Inferior parietal cortex (tissue), 1 donor: Measurements from ENCODE around the gene ADAM22.

Experiments
- DNase-seq: peaks from one replicate; pipeline ENCODE4 v3.0.0-alpha.2; 2016; ENCODE audit errors: extremely low spot score

Gene ADAM22

DNA sequence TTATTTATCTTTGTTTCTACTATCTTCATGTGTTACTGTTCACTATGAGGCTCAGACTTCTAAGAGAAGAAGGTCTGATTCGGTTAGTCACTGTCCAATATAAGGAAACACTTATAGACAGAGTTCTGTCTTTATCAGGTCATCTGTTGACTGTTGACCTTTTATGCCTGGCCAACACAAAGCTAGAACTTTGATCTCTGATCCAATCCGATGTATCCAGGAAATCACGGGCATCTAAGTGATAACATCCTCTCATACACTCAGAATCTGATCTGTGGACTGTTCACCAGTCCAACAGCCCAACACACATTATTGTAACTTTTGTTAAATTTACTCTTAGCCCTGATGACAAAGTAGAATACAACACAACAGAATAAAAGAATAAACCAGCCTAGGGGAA is 171.2 kb downstream of the ADAM22 start:
- DNase-seq = no peak

DNA sequence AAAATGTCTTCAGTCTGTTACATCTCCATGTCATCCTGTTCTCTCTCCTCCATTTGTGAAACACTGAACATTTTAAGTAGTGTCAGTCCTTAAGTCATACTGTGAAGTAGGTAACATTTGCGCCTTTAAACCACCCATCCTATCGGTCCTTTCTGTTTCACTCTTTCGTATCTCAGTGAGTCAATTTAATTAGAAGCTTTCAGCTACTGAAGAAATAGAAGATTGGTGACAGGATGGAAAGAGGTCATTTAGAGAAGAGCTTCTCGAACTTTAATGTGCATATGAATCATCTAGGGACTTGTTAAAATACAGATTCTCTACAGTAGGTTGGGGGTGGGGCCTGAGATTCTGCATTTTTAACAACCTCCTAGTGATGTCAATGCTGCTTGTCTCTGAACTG is 172.4 kb downstream of the ADAM22 start:
- DNase-seq = no peak

DNA sequence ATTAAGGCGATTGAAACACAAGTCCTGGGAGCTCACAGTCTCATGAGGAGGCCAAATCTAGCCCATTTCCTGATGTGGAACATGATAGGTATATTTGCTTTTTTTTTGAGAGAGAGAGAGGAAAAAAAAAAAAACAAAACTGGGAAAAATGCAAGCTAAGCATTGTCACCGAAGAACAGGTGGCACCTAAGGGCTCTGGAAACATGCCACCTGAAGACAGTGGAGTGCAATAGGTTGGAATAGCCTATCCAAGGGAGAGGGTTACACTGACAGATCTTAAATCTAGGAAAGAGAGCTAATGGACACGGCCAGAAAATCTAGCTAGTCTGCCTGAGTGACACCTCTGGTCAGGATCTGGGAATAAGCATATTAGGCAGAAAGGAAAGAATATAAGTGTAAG is 175.6 kb downstream of the ADAM22 start:
- DNase-seq = no peak

DNA sequence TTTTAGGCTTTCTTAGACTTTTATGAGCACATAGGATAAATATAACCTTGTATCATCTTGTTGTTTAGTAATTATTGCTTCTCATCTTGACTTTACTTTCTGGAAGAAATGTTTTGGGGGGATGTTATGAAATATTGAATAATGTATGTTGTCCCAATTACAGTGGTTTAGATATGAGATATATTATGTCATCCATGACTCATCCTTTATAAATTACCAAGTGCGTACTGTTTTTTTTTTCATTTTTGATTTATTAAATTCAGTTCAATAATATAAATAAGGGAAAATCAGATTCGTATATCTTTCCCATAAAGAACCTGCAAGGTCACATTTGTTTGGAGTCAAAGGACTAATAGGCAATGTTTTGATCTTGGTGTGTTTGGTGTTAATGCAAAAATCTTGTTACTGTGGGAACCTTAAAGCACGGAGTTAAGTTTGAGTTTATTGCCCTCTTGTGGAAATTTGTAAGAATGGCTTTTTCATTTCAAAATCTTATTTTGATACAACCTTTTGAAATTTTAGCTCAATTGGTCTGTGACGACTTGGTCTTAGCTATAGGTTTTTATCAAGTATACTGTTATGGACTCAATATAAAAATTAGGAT is 177.2 kb downstream of the ADAM22 start:
- DNase-seq = peak; percentile 62

DNA sequence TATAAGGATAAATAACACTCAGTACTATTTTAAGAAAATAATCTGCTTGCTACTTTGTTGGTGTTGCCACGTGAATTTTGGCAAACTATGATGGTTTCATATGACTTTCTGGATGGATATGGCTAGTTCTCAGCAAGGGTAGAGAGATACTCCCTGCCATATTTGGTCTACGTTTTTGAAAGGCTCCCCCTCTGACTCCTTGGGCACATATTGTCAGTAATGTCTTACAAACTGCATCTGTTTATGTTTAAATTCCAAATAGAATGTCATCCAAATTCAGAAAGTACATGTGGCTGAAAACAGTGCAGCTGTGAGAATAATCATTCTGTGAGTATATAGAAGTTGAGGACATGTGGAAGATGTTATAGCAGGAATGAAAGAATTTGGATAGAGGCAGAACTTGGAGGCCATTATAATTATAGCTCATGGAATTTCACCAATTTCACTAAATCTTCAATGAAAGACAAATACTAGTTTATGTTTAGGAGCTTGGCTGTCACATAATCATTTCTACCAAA is 178.0 kb downstream of the ADAM22 start:
- DNase-seq = no peak

DNA sequence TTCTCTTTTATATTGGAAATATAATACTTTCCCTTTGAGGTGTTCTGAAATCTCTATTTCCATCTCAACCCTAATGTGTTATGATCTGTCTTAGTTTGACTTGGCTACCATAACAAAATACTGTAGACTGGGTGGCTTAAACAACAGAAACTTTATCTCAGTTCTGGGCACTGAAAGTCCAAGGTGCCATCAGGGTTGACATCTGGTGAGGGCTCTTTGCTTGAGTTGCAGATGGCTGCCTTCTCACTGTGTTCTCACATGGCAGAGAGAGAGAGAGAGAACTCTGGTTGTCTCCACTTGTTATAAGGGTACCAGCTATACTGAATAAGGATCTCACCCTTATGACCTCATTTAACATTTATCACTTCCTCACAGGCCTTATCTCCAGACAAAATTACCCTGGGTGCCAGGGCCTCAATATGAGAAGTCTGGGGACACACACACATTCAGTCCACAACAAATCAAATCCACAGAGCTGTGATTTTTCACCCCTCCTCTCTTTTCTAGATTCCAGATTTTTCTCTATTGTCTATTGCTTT is 181.3 kb downstream of the ADAM22 start:
- DNase-seq = no peak

DNA sequence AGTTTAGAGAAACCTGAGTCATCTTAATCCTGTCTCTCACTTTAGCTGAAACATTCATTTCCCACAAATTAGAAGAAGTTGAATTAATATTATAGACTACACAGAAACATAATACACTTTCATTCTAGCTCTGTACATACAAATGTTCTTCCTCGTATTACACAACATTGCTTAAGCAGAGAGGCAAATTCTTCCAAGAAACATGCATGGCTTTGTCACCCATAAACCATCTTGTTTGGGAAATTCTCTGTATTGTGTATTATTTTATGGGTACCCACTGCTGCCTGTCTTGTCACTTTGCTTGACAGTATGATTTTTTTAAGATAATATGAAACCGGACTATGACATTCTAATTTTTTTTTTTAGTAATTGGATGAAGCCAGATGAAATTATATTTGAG is 181.8 kb downstream of the ADAM22 start:
- DNase-seq = no peak

DNA sequence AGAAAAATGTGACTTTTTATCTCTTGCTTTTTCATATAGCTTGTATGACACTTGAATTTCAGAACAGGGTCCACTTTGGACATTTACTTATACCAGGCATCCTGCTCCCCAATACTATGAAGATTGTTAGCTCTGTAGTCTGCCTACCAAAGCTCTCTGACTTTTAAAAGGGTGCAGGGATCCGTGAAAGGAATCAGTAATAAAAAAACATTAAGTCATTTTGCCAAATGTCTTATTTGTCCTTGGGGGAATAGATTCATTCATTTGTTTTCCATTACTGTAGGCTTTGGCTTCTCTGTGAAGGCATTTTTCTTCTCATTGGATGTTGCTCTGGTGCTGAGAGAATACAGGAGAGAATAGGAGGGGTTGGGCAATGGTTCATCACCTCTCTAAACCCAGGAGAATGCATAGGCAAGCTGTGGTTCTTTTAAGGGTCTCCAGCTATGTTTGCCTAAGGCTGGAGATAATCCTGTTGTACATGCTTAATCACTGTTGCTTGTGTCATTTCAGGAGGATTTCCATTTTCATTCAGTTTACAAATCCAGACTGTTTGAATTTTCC is 182.3 kb downstream of the ADAM22 start:
- no peak for DNase-seq

DNA sequence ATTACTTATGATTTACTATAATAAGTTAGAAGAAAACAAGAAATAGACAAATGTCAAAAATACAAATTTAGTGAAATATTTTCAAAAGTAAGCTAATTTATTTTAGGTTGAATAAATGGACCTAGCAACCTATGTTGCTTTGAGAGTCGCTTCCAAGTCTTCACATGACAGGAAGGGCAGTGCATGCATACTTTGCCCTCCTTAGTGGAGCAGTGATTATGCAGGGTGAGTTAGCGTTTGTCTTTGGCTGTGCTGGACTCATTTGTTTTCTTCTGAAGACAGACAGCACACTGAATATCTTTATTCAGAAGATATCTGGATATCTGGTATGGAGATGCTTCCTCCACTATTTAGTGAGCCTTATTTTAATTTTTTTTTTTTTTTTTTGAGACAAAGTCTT is 183.3 kb downstream of the ADAM22 start:
- DNase-seq = no peak

DNA sequence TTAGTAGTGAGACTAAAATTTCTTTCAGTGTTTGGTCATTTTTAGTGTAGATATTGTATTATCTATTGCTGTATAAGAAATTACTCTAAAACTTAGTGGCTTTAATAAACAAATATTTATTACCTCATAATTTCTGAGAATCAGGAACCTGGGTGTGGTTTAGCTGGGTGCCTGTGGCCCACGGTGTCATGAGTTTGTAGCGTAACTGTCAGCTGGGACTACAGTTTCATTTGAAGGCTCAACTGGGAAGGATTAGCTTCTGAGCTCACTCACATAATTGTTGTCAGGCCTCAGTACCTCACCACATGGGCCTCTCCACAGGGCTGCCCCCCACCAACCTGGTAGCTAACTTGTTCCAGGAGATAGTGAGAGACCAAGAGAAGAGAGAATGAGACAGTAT is 187.3 kb downstream of the ADAM22 start:
- DNase-seq = no peak

DNA sequence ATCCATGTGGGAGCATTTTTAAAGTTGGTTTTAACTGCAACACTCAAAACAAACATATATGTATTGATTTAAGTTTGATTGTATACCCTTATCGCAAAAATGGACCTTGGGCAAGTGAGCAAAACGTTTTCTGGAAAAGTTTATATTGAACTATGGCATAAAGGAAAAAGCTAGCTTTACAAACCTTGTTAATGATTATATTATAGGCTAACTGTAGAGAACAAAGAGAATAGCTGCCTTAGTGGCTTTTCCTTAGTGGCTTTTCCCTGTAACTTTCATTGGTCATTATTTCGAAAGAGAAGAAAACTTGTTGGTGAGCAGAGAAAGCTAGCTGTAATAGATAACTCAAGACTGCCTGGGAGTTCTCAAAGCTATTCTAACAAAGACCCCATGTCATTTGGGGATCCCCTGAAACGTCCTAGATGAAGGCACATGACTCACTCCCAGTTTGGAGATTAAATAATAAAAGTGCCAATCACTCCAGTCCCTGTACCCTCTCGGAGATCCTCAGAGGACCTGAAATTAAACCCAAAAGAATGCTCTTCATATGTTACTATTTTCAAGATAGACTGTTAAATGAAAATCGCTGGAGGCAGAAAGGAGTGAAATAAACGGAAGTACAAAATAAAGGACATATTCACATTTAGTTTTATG is 193.7 kb downstream of the ADAM22 start:
- no peak for DNase-seq

DNA sequence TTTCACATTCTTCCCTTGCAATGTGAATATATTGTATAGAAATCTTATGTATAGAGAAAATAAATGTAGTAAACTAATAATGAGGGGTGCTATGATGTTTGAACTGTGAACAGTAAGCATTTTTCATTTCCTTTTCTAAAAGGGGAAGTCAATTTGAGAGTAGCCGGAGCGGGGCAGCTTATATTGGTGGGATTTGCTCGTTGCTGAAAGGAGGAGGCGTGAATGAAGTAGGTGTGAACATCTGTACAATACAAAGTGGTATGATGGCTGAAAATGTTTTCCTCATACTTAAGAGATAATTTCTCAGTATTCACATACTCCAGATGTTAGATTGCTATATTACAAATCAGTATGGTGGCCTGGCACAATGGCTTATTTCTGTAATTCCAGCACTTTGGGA is 198.7 kb downstream of the ADAM22 start:
- no peak for DNase-seq

DNA sequence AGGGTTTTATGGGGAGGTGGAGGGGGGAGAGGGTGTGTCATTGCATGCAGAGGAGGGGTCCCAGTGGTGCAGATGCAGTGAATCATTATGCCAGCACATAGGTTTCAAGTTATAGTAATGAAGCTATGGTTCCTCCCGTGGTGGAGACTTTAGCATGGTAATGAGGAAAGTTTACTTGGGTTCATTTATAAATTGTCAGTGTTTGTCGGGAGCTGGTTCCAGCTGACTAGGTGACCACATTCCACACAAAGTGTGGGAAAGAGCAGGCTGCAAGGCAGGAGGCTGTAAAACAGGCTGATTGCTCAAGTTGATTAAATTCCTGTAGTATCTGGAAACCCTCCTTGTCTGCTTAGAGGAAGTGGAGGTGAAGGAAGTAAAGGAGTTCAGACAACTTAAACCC is 206.9 kb downstream of the ADAM22 start:
- no peak for DNase-seq

DNA sequence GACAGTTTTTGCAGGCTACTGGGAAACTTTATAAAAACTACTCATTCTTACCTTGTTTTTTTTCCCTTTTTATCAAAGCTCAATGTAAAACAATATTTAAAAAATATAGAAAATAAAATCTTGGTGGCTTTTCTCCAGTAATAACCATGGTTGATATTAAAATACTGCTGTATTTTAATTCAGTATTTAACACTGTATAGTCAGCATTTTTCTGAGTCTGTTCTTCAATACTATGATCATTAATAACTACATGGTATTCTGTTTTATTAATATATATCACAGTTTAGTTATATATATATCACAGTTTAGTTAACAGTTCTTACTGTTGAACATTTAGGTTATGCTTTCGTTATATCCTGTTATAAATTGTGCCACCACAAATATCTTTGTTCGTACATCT is 207.4 kb downstream of the ADAM22 start:
- no peak for DNase-seq

DNA sequence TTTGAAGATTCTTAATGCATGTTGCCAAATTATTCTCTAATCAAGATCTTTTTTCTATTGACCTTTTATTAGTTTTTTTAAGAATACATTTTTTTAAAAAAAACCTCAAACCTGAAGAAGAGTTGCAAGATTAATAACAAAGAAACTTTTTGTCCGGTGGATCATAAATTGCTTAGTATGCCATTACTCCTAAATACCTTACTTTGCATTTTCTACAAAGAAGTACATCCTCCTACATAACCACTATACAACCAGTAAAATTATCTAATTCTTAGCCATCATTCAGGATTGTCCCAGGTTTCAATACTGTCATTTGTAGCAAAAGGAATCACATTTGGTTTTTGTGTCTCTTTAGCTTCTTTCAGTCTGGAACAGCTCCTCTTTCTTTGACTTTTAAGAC is 207.9 kb downstream of the ADAM22 start:
- DNase-seq = no peak

DNA sequence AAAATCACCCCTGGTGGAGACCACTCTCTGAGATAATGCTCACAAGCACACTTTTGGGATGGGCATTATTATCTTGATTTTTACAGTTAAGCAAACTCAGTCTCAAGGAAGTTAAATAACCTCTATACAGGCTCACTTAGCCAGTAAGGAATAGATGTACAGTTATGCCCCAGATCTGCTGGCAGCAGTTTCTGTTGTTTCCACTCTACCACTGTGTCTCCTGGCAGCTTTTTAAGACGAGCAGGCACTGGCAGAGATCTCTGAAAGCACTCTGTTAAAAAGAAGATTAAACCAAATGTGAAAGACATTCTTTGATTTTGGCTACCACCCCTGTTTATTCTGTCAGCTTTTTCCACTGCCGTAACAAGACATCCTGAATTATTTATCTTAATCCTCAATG is 212.6 kb downstream of the ADAM22 start:
- DNase-seq = no peak

DNA sequence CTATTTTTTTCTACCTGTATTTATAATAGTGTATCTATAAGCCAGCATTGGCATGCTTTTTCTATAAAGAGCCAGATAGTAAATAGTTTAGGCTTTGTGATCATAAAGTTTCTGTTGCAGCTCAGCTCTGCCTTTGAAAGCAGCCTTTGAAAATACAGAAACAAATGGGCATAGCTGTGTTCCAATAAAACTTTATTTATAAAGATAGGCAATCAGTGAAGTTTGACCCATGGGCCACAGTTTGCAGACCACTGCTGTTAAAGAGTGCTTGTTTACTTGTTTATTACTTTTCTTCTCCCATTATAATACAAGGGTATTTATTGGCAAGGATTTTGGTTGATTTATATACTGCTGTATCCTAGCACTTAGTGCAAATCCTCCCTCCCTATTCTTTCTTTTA is 213.3 kb downstream of the ADAM22 start:
- no peak for DNase-seq

DNA sequence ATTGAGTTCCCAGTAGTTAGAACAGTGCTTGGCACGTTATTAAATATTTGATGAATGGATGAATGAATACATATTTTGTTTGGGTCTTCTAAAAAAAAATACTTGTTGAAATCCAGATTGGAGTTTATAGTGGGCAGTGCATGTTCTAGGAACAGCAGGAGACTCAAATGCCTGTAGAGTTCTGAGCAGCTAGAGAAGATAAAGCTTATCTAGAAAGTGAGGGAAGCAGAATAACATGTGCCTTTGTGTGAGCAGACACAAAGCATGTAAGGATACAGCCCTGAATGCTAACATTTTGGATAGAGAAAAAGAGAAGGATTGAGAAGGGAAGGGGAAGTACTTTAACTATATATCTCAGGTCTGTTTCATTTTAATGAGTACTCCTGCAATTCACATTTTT is 213.9 kb downstream of the ADAM22 start:
- no peak for DNase-seq

DNA sequence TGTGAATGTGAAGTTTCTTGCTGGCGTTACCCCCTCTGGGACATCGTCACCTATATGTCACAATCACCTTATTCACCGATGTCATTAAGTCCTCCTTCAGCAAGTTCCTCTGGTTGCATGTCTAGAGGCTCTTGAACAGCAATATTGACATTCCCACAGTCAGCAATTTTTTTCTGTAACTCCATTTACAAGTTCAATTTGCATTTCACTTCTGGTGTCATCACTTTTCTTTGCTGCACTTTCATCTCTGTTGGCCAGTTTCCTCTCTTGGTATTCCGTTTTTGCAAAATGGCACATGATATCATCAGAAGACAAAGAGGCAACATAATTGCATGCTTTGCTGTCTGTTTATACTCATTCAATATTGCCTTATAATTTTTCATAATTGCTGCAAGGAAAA is 216.0 kb downstream of the ADAM22 start:
- no peak for DNase-seq

DNA sequence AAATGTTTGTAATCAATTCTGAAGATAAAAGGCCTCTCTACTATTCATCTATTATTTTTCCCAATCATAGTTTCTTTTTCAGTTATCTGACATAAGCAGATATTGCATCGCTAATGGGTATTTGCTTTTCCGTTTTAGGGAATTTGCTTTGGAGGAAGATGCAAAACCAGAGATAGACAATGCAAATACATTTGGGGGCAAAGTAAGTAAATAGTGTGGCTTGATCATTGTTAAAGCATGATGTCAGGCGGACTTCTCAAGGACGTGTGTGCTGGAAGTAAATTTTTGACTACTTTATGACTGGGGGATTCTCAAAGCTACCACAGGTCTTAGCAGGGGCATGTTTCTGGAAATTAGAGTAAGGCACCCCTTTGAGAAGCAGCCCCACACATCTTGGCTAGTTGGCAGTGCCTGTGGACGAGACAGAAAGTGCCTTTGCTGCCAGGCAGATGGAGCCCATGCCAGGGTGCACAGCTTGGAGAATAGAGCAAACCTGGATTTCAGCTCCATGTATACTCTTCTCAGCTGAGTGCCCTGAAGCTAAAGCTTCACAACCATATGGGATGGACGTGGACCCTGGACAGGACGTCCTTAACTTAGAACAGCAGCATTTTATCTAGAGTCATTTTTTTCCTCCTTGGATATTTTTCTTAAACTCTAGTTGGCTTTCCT is 217.2 kb downstream of the ADAM22 start:
- DNase-seq = no peak

DNA sequence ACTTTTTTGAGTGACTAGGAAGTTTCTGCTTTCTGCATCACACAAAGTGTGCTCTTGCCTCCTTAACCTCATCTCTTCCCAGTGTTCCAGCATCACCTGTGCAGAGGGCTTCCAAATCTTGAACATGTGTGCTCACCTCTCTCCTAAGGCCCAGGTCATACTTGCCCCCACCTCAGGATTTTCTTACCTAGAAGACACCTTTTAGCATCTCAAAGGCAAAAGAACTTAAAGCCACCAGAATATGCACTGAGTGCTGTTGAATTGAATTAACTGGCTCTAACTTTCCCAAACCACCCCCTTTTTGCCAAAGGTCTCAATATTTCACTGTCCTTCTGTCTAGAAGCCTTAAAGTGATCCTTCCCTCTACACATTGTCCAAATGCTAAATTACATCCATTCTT is 219.3 kb downstream of the ADAM22 start:
- DNase-seq = no peak

DNA sequence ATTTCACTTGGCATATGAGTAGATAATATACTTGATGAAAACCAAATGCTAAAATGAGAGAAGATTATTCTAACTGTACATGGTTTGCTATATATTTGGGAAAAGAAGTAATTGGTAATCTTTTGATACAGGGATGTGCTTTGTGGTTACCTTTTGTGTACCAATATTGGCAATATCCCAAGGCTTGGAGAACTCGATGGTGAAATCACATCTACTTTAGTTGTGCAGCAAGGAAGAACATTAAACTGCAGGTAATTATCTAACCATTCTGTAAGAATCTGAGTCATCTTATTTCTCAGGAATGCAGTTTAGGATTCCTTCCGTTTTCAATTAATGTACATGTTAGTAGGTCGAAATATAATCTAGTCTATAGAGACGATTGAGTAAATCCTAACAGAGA is 221.7 kb downstream of the ADAM22 start:
- no peak for DNase-seq

DNA sequence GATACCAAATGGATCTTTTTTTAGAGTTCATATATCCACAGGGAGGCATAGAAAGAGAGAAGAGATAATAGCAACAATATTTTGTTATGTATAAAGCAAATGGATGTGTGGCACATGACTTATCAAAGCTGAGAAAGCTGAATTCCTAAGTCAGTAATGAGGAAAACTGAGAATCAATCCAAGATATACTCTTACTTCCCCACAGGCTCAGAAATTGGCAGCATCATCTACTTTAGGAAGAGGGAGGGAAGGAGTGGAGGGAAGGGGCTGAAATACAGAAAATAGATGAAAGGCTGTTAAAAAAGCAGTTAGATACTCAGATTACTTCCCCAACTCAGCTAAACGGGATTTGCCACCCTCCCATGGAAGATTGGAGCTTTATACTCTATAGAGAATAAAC is 222.3 kb downstream of the ADAM22 start:
- no peak for DNase-seq
